Measurements from ENCODE around the gene UBAP2. TPM values are rescaled to one million over a fixed set of nuclear protein-coding genes. Genes with fewer than 3 reads are reported as not detected.

The UBAP2 gene
- total RNA-seq, 8 experiments from 2014 or later: 12.3 to 40.4 (median 22.1) TPM

- no peak overlapping the region for H3K4me3 ChIP-seq
- in situ Hi-C loops (cut with MboI; ENCODE audit: low pct_unique_long_range_greater_than_20kb in 2 of 9, low sequenced_read_pairs in 9 of 9, unreplicated experiment in 9 of 9): no loop called here
- H3K27ac ChIP-seq: no peak overlapping the region
- WGBS, 10 experiments: 39 to 100% (median 87%) methylated on average over 1 to 6 of the region's 14 CpGs; no CpG with 5 or more reads in 2 of the 10 experiments
- no peaks in the 10 kb centered on the region for H3K4me1 ChIP-seq (replicated peaks in 1 of 2)
- ATAC-seq (replicated peaks in 6 of 8): peak in 7 of 8 experiments; percentile 7 to 56 (median 25)
These were observed 126.5 kb downstream of the UBAP2 start for GRCh38 chr9:33921967-33922895.

- in situ Hi-C loops (cut with MboI; ENCODE audit: low pct_unique_long_range_greater_than_20kb in 2 of 9, low sequenced_read_pairs in 9 of 9, unreplicated experiment in 9 of 9): no loop called here
- Histone ChIP-seq H3K4me3 (no peak overlapping the region), H3K27ac (no peak overlapping the region), H3K4me1 (replicated peaks in 1 of 2) (no peaks in the 10 kb centered on the region)
- WGBS, 10 experiments: 88 to 100% (median 97%) methylated on average over 2 to 3 of the region's 6 CpGs; no CpG with 5 or more reads in 4 of the 10 experiments
- ATAC-seq (replicated peaks in 6 of 8): peak in 1 of 8 experiments; percentile 18
These were observed 129.3 kb downstream of the UBAP2 start for GRCh38 chr9:33919276-33919897.

- H3K27ac ChIP-seq: no peak overlapping the region
- H3K4me1 ChIP-seq (replicated peaks in 1 of 2): no peaks in the 10 kb centered on the region
- in situ Hi-C loops (cut with MboI; ENCODE audit: low pct_unique_long_range_greater_than_20kb in 2 of 9, low sequenced_read_pairs in 9 of 9, unreplicated experiment in 9 of 9): no loop called here
- H3K4me3 ChIP-seq: no peak overlapping the region
- 40 to 100% (median 93%) methylated on average over 1 to 8 of the region's 9 CpGs; no CpG with 5 or more reads in 1 of the 10 experiments for WGBS, 10 experiments
- no peak for ATAC-seq (replicated peaks in 6 of 8)
These were observed 131.7 kb downstream of the UBAP2 start for GRCh38 chr9:33917036-33917435.

- peak in 3 of 8 experiments; percentile 85 to 92 (median 86) for ATAC-seq (replicated peaks in 6 of 8)
- Histone ChIP-seq H3K4me3 (no peak overlapping the region), H3K27ac (no peak overlapping the region), H3K4me1 (replicated peaks in 1 of 2) (no peaks in the 10 kb centered on the region)
- in situ Hi-C loops (cut with MboI; ENCODE audit: low pct_unique_long_range_greater_than_20kb in 2 of 9, low sequenced_read_pairs in 9 of 9, unreplicated experiment in 9 of 9): no loop called here
- WGBS, 10 experiments: 60 to 100% (median 97%) methylated on average over 1 to 3 of the region's 3 CpGs; no CpG with 5 or more reads in 2 of the 10 experiments
These were observed 133.6 kb downstream of the UBAP2 start for GRCh38 chr9:33914887-33915628.

GRCh38 chr9:33913541-33913940 is 135.1 kb downstream of the UBAP2 start:
- ATAC-seq (replicated peaks in 6 of 8): no peak
- Histone ChIP-seq H3K4me3 (no peak overlapping the region), H3K27ac (no peak overlapping the region), H3K4me1 (replicated peaks in 1 of 2) (no peaks in the 10 kb centered on the region)
- WGBS, 10 experiments: 40 to 100% (median 100%) methylated on average over 1 of the region's 1 CpG; no CpG with 5 or more reads in 3 of the 10 experiments
- in situ Hi-C loops (cut with MboI; ENCODE audit: low pct_unique_long_range_greater_than_20kb in 2 of 9, low sequenced_read_pairs in 9 of 9, unreplicated experiment in 9 of 9): no loop called here

- in situ Hi-C loops (cut with MboI; ENCODE audit: low pct_unique_long_range_greater_than_20kb in 2 of 9, low sequenced_read_pairs in 9 of 9, unreplicated experiment in 9 of 9): no loop called here
- Histone ChIP-seq H3K4me3 (no peak overlapping the region), H3K4me1 (replicated peaks in 1 of 2) (peaks cover 0 to 4% of the 10 kb centered on the region in 2 donors), H3K27ac (no peak overlapping the region)
- no peak for ATAC-seq (replicated peaks in 6 of 8)
- WGBS, 10 experiments: 83 to 100% (median 100%) methylated on average over 1 to 4 of the region's 4 CpGs; no CpG with 5 or more reads in 4 of the 10 experiments
These were observed 139.9 kb downstream of the UBAP2 start for GRCh38 chr9:33908749-33909148.

GRCh38 chr9:33908114-33908513 is 140.6 kb downstream of the UBAP2 start:
- Histone ChIP-seq H3K27ac (no peak overlapping the region), H3K4me1 (replicated peaks in 1 of 2) (peaks cover 0 to 4% of the 10 kb centered on the region in 2 donors), H3K4me3 (no peak overlapping the region)
- 100% methylated on average over 1 to 2 of the region's 3 CpGs; no CpG with 5 or more reads in 6 of the 10 experiments for WGBS, 10 experiments
- peak in 2 of 8 experiments; percentile 24 to 33 for ATAC-seq (replicated peaks in 6 of 8)
- in situ Hi-C loops (cut with MboI; ENCODE audit: low pct_unique_long_range_greater_than_20kb in 2 of 9, low sequenced_read_pairs in 9 of 9, unreplicated experiment in 9 of 9): no loop called here

GRCh38 chr9:33907347-33907746 is 141.3 kb downstream of the UBAP2 start:
- H3K27ac ChIP-seq: no peak overlapping the region
- H3K4me3 ChIP-seq: no peak overlapping the region
- in situ Hi-C loops (cut with MboI; ENCODE audit: low pct_unique_long_range_greater_than_20kb in 2 of 9, low sequenced_read_pairs in 9 of 9, unreplicated experiment in 9 of 9): no loop called here
- peaks cover 0 to 4% of the 10 kb centered on the region in 2 donors for H3K4me1 ChIP-seq (replicated peaks in 1 of 2)
- WGBS, 10 experiments: 40 to 100% (median 91%) methylated on average over 1 to 4 of the region's 4 CpGs; no CpG with 5 or more reads in 2 of the 10 experiments
- ATAC-seq (replicated peaks in 6 of 8): no peak

- in situ Hi-C loops (cut with MboI; ENCODE audit: low pct_unique_long_range_greater_than_20kb in 2 of 9, low sequenced_read_pairs in 9 of 9, unreplicated experiment in 9 of 9): no loop called here
- Histone ChIP-seq H3K27ac (no peak overlapping the region), H3K4me1 (replicated peaks in 1 of 2) (peaks cover 0 to 4% of the 10 kb centered on the region in 2 donors), H3K4me3 (no peak overlapping the region)
- WGBS, 10 experiments: 83 to 100% (median 100%) methylated on average over 1 to 2 of the region's 2 CpGs; no CpG with 5 or more reads in 4 of the 10 experiments
- ATAC-seq (replicated peaks in 6 of 8): no peak
These were observed 141.9 kb downstream of the UBAP2 start for GRCh38 chr9:33906769-33907168.

- Histone ChIP-seq H3K4me1 (replicated peaks in 1 of 2) (peaks cover 0 to 4% of the 10 kb centered on the region in 2 donors), H3K27ac (no peak overlapping the region), H3K4me3 (no peak overlapping the region)
- in situ Hi-C loops (cut with MboI; ENCODE audit: low pct_unique_long_range_greater_than_20kb in 2 of 9, low sequenced_read_pairs in 9 of 9, unreplicated experiment in 9 of 9): no loop called here
- WGBS, 10 experiments: 78 to 100% (median 100%) methylated on average over 1 of the region's 1 CpG; no CpG with 5 or more reads in 3 of the 10 experiments
- ATAC-seq (replicated peaks in 6 of 8): no peak
These were observed 143.6 kb downstream of the UBAP2 start for GRCh38 chr9:33905137-33905536.

GRCh38 chr9:33903157-33903780 is 145.4 kb downstream of the UBAP2 start:
- H3K27ac ChIP-seq: no peak overlapping the region
- H3K4me3 ChIP-seq: no peak overlapping the region
- peaks cover 0 to 4% of the 10 kb centered on the region in 2 donors for H3K4me1 ChIP-seq (replicated peaks in 1 of 2)
- WGBS, 10 experiments: 67 to 100% (median 88%) methylated on average over 1 to 4 of the region's 4 CpGs
- in situ Hi-C loops (cut with MboI; ENCODE audit: low pct_unique_long_range_greater_than_20kb in 2 of 9, low sequenced_read_pairs in 9 of 9, unreplicated experiment in 9 of 9): no loop called here
- ATAC-seq (replicated peaks in 6 of 8): no peak

- H3K27ac ChIP-seq: no peak overlapping the region
- ATAC-seq (replicated peaks in 6 of 8): no peak
- H3K4me1 ChIP-seq (replicated peaks in 1 of 2): no peaks in the 10 kb centered on the region
- in situ Hi-C loops (cut with MboI; ENCODE audit: low pct_unique_long_range_greater_than_20kb in 2 of 9, low sequenced_read_pairs in 9 of 9, unreplicated experiment in 9 of 9): no loop called here
- H3K4me3 ChIP-seq: no peak overlapping the region
These were observed 154.4 kb downstream of the UBAP2 start for GRCh38 chr9:33894316-33894715.
